ENCODE data around the gene ITGA3.

Gene ITGA3

GRCh38 chr17:50113624-50114320, 57.9 kb downstream of the ITGA3 start:
- DNase-seq: no peak

GRCh38 chr17:50114401-50114800, 58.5 kb downstream of the ITGA3 start:
- no peak for DNase-seq

GRCh38 chr17:50114849-50115357, 59.0 kb downstream of the ITGA3 start:
- peak; percentile 24 for DNase-seq

GRCh38 chr17:50115756-50116155, 59.8 kb downstream of the ITGA3 start:
- DNase-seq: no peak

- peak; percentile 63 for DNase-seq
Measured at GRCh38 chr17:50117202-50118051, 61.5 kb downstream of the ITGA3 start.

- no peak for DNase-seq
Measured at GRCh38 chr17:50118076-50118827, 62.3 kb downstream of the ITGA3 start.

- no peak for DNase-seq
Measured at GRCh38 chr17:50118828-50119218, 62.9 kb downstream of the ITGA3 start.

- no peak for DNase-seq
Measured at GRCh38 chr17:50120475-50121253, 64.8 kb downstream of the ITGA3 start.

- DNase-seq: no peak
Measured at GRCh38 chr17:50122945-50123344, 67.0 kb downstream of the ITGA3 start.

- DNase-seq: no peak
Measured at GRCh38 chr17:50123649-50124349, 67.9 kb downstream of the ITGA3 start.

GRCh38 chr17:50125420-50125997, 69.6 kb downstream of the ITGA3 start:
- DNase-seq: no peak

GRCh38 chr17:50127697-50128361, 71.9 kb downstream of the ITGA3 start:
- no peak for DNase-seq

- DNase-seq: no peak
Measured at GRCh38 chr17:50128441-50129352, 72.8 kb downstream of the ITGA3 start.

GRCh38 chr17:50129353-50129727, 73.4 kb downstream of the ITGA3 start:
- no peak for DNase-seq

GRCh38 chr17:50129728-50130558, 74.0 kb downstream of the ITGA3 start, which contains the start of gene SAMD14:
Gene SAMD14 (minus strand): TSS chr17:50130160. CDS start chr17:50124959, 5,201 bp downstream.
- DNase-seq: peak; percentile 48

GRCh38 chr17:50130559-50131305, 74.8 kb downstream of the ITGA3 start:
- no peak for DNase-seq

- DNase-seq: no peak
Measured at GRCh38 chr17:50132104-50132794, 76.3 kb downstream of the ITGA3 start.
